ENCODE data around the gene MAP3K10. TPM values are rescaled to one million over a fixed set of nuclear protein-coding genes. Genes with fewer than 3 reads are reported as not detected.

MAP3K10 gene
- total and polyA plus RNA-seq, 7 donors = 10.7 to 35.1 (median 19.1) TPM

- no peak overlapping the region for H3K4me3 ChIP-seq
- H3K27me3 ChIP-seq (ENCODE audit: insufficient read depth in 3 of 3, low read length in 2 of 3) = no peaks in the 10 kb centered on the region
- H3K9me3 ChIP-seq = no peaks in the 10 kb centered on the region
- intact Hi-C loops (cut with DNase I) = no loop called here
- no peak for DNase-seq
- no peak overlapping the region for H3K27ac ChIP-seq
- 67 to 78% (median 70%) methylated on average over 12 of the region's 12 CpGs for WGBS, 3 donors
- peaks cover 44% of the 10 kb centered on the region for H3K4me1 ChIP-seq
- TF ChIP-seq, protein P1, sequence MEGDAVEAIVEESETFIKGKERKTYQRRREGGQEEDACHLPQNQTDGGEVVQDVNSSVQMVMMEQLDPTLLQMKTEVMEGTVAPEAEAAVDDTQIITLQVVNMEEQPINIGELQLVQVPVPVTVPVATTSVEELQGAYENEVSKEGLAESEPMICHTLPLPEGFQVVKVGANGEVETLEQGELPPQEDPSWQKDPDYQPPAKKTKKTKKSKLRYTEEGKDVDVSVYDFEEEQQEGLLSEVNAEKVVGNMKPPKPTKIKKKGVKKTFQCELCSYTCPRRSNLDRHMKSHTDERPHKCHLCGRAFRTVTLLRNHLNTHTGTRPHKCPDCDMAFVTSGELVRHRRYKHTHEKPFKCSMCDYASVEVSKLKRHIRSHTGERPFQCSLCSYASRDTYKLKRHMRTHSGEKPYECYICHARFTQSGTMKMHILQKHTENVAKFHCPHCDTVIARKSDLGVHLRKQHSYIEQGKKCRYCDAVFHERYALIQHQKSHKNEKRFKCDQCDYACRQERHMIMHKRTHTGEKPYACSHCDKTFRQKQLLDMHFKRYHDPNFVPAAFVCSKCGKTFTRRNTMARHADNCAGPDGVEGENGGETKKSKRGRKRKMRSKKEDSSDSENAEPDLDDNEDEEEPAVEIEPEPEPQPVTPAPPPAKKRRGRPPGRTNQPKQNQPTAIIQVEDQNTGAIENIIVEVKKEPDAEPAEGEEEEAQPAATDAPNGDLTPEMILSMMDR (IDR thresholded peaks at IDR 0.05) = no peak
- peaks cover 0 to 23% of the 10 kb centered on the region in 2 donors for H3K36me3 ChIP-seq (ENCODE audit: insufficient read depth in 1 of 2, low read depth in 1 of 2)
- peak in 2 of 4 donors; percentile 13 to 27 for ATAC-seq
Measured at GRCh38 chr19:40247735-40248262, 56.6 kb downstream of the MAP3K10 start.

GRCh38 chr19:40249201-40249600, 58.0 kb downstream of the MAP3K10 start:
- Histone ChIP-seq H3K4me3 (no peak overlapping the region), H3K27ac (no peak overlapping the region), H3K36me3 (ENCODE audit: insufficient read depth in 1 of 2, low read depth in 1 of 2) (peaks cover 0 to 35% of the 10 kb centered on the region in 2 donors), H3K4me1 (peaks cover 53% of the 10 kb centered on the region), H3K27me3 (ENCODE audit: insufficient read depth in 3 of 3, low read length in 2 of 3) (no peaks in the 10 kb centered on the region), H3K9me3 (no peaks in the 10 kb centered on the region)
- ATAC-seq (no peak), DNase-seq (no peak)
- TF ChIP-seq, protein P1 (IDR thresholded peaks at IDR 0.05) = no peak
- 64 to 74% (median 67%) methylated on average over 10 of the region's 10 CpGs for WGBS, 3 donors
- intact Hi-C loops (cut with DNase I) = no loop called here

DNA sequence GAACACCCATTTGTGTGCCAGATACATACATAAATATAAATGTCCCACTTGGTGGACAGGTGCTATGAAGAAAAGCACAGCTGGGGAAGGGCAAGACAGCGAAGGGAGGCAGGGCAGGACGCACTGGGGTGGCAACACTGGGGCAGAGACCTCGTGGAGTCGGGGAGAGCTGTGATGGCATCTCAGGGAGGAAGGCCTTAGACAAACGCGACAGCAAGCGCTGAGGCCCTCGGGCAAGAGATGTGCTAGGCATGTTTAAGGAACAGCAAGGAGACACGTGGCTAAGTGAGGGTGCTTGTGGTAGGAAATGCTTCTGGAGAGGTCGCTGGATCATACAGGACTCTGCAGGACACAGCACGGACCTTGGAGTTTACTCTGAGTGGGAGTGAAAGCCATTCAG, 58.6 kb downstream of the MAP3K10 start:
- Histone ChIP-seq H3K36me3 (ENCODE audit: insufficient read depth in 1 of 2, low read depth in 1 of 2) (peaks cover 0 to 41% of the 10 kb centered on the region in 2 donors), H3K27ac (no peak overlapping the region), H3K4me3 (no peak overlapping the region), H3K27me3 (ENCODE audit: insufficient read depth in 3 of 3, low read length in 2 of 3) (no peaks in the 10 kb centered on the region), H3K9me3 (no peaks in the 10 kb centered on the region), H3K4me1 (peaks cover 53% of the 10 kb centered on the region)
- DNase-seq = no peak
- TF ChIP-seq, protein P1 (IDR thresholded peaks at IDR 0.05) = no peak
- WGBS, 3 donors = 77 to 87% (median 82%) methylated on average over 11 of the region's 11 CpGs
- intact Hi-C loops (cut with DNase I) = no loop called here
- no peak for ATAC-seq

- no peak for DNase-seq
- H3K36me3 ChIP-seq (ENCODE audit: insufficient read depth in 1 of 2, low read depth in 1 of 2) = peaks cover 0 to 55% of the 10 kb centered on the region in 2 donors
- TF ChIP-seq, protein P1 (IDR thresholded peaks at IDR 0.05) = no peak
Measured at GRCh38 chr19:40251244-40251643, 60.0 kb downstream of the MAP3K10 start.

DNA sequence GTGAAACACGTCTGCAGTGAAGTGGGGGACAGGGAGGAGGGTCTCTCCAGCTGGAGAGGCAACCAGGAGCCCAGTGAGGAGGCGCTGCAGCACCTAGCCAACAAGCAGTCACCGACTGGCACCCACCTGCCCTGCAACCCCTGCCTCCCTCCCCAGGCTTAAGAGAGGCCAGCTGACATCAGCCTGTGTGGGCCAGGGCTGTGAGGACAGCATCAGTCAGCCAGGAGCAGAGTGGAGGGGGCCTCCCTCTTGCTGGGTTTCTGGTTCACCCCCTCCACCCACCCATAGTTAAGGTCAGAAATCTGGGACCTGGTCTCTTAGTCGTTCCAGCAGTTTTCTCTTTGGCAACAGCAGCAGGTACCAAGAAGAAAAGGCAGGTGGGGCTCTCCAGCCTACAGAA, 60.8 kb downstream of the MAP3K10 start:
- no peak overlapping the region for H3K27ac ChIP-seq

More at GRCh38 chr19:40251244-40251643, 60.0 kb downstream of the MAP3K10 start:
- Histone ChIP-seq H3K4me1 (peaks cover 40% of the 10 kb centered on the region), H3K9me3 (no peaks in the 10 kb centered on the region), H3K4me3 (no peak overlapping the region), H3K27me3 (ENCODE audit: insufficient read depth in 3 of 3, low read length in 2 of 3) (no peaks in the 10 kb centered on the region), H3K27ac (no peak overlapping the region)
- intact Hi-C loops (cut with DNase I) = no loop called here
- ATAC-seq = no peak

More for the DNA sequence above, 60.8 kb downstream of the MAP3K10 start:
- Histone ChIP-seq H3K36me3 (ENCODE audit: insufficient read depth in 1 of 2, low read depth in 1 of 2) (peaks cover 0 to 61% of the 10 kb centered on the region in 2 donors), H3K27me3 (ENCODE audit: insufficient read depth in 3 of 3, low read length in 2 of 3) (no peaks in the 10 kb centered on the region), H3K4me1 (peaks cover 45% of the 10 kb centered on the region), H3K4me3 (no peak overlapping the region), H3K9me3 (no peaks in the 10 kb centered on the region)
- ATAC-seq = no peak
- DNase-seq = no peak
- WGBS, 3 donors = 63 to 77% (median 69%) methylated on average over 4 of the region's 4 CpGs
- TF ChIP-seq, protein P1 (IDR thresholded peaks at IDR 0.05) = no peak
- intact Hi-C loops (cut with DNase I) = no loop called here

Data from psoas muscle (tissue), 8 donors.